HUES6 (cell line): Measurements from ENCODE around the gene HOXA9.

Source experiments
- H3K27ac ChIP-seq: 2 replicates; pipeline ENCODE4 v1.7.0; 2013; ENCODE audit warnings: low read depth, mild to moderate bottlenecking, low read length, inconsistent platforms
- H3K27me3 ChIP-seq: 2 replicates; pipeline ENCODE4 v1.6.1; 2013; ENCODE audit warnings: low read length; ENCODE audit not compliant: control insufficient read depth, insufficient read depth
- H3K36me3 ChIP-seq: 2 replicates; pipeline ENCODE4 v1.6.1; 2013; ENCODE audit warnings: low read length; ENCODE audit not compliant: control insufficient read depth, insufficient read depth
- H3K4me1 ChIP-seq: 2 replicates; pipeline ENCODE4 v1.6.1; 2013; ENCODE audit warnings: low read length; ENCODE audit not compliant: control insufficient read depth, insufficient read depth
- H3K4me3 ChIP-seq: 2 replicates; pipeline ENCODE4 v1.5.1; 2013; ENCODE audit warnings: low read depth, low read length
- H3K9ac ChIP-seq: one replicate; pipeline ENCODE4 v1.6.1; 2013; ENCODE audit warnings: mild to moderate bottlenecking, low read length
- H3K9me3 ChIP-seq: 2 replicates; pipeline ENCODE4 v1.6.1; 2013; ENCODE audit warnings: low read depth, low read length; ENCODE audit not compliant: control insufficient read depth, insufficient read depth

The HOXA9 gene

GRCh38 chr7:27173511-27173955 lies 8.2 kb upstream of the HOXA9 start:
- peak overlapping the region; percentile 93 for H3K9ac ChIP-seq
- peaks cover 100% of the 10 kb centered on the region for H3K27me3 ChIP-seq

GRCh38 chr7:27172823-27173510 lies 7.6 kb upstream of the HOXA9 start:
- Histone ChIP-seq H3K27ac (no peak overlapping the region), H3K9me3 (no peaks in the 10 kb centered on the region), H3K4me1 (peaks cover 11% of the 10 kb centered on the region), H3K4me3 (peak overlapping the region; percentile 48), H3K36me3 (no peaks in the 10 kb centered on the region), H3K9ac (peak overlapping the region; percentile 93), H3K27me3 (peaks cover 100% of the 10 kb centered on the region)

More at GRCh38 chr7:27173511-27173955, 8.2 kb upstream of the HOXA9 start:
- peak overlapping the region; percentile 48 for H3K4me3 ChIP-seq
- H3K4me1 ChIP-seq = peaks cover 11% of the 10 kb centered on the region
- no peaks in the 10 kb centered on the region for H3K9me3 ChIP-seq
- no peak overlapping the region for H3K27ac ChIP-seq
- H3K36me3 ChIP-seq = no peaks in the 10 kb centered on the region

- H3K4me3 ChIP-seq = peak overlapping the region; percentile 48; the same call in 1 of the 2 replicates
- H3K4me1 ChIP-seq = peaks cover 11% of the 10 kb centered on the region
- H3K27me3 ChIP-seq = peaks cover 100% of the 10 kb centered on the region
- H3K9ac ChIP-seq = peak overlapping the region; percentile 93
- no peaks in the 10 kb centered on the region for H3K36me3 ChIP-seq
- H3K9me3 ChIP-seq = no peaks in the 10 kb centered on the region
- no peak overlapping the region for H3K27ac ChIP-seq
Measured at GRCh38 chr7:27172315-27172774, 7.0 kb upstream of the HOXA9 start.

GRCh38 chr7:27171637-27172314 lies 6.4 kb upstream of the HOXA9 start:
- Histone ChIP-seq H3K4me1 (peaks cover 15% of the 10 kb centered on the region), H3K4me3 (peak overlapping the region; percentile 48; the same call in 1 of the 2 replicates), H3K9ac (peak overlapping the region; percentile 93), H3K27me3 (peaks cover 100% of the 10 kb centered on the region), H3K36me3 (no peaks in the 10 kb centered on the region), H3K9me3 (no peaks in the 10 kb centered on the region), H3K27ac (no peak overlapping the region; the same call in 1 of the 2 replicates)

GRCh38 chr7:27171325-27171636 lies 5.9 kb upstream of the HOXA9 start:
- H3K4me1 ChIP-seq = peaks cover 17% of the 10 kb centered on the region
- peak overlapping the region; percentile 48; the same call in 1 of the 2 replicates for H3K4me3 ChIP-seq
- no peak overlapping the region; the same call in 1 of the 2 replicates for H3K27ac ChIP-seq
- peaks cover 100% of the 10 kb centered on the region for H3K27me3 ChIP-seq
- H3K9me3 ChIP-seq = no peaks in the 10 kb centered on the region
- no peaks in the 10 kb centered on the region for H3K36me3 ChIP-seq
- peak overlapping the region; percentile 93 for H3K9ac ChIP-seq

GRCh38 chr7:27170426-27171324 lies 5.3 kb upstream of the HOXA9 start:
- Histone ChIP-seq H3K27me3 (peaks cover 100% of the 10 kb centered on the region), H3K9ac (peak overlapping the region; percentile 93), H3K36me3 (no peaks in the 10 kb centered on the region), H3K4me3 (peak overlapping the region; percentile 48; the same call in 1 of the 2 replicates), H3K4me1 (peaks cover 17% of the 10 kb centered on the region), H3K9me3 (no peaks in the 10 kb centered on the region), H3K27ac (no peak overlapping the region; the same call in 1 of the 2 replicates)

GRCh38 chr7:27169658-27170425 lies 4.5 kb upstream of the HOXA9 start:
- Histone ChIP-seq H3K4me1 (peaks cover 22% of the 10 kb centered on the region), H3K27ac (peak overlapping the region; percentile 24; the same call in 1 of the 2 replicates), H3K4me3 (peak overlapping the region; percentile 59), H3K9ac (peak overlapping the region; percentile 93), H3K36me3 (no peaks in the 10 kb centered on the region), H3K9me3 (no peaks in the 10 kb centered on the region), H3K27me3 (peaks cover 100% of the 10 kb centered on the region)

GRCh38 chr7:27168265-27168947 lies 3.1 kb upstream of the HOXA9 start:
- Histone ChIP-seq H3K4me3 (peak overlapping the region; percentile 59), H3K36me3 (no peaks in the 10 kb centered on the region; the same call in 1 of the 2 replicates), H3K9ac (peak overlapping the region; percentile 93), H3K27me3 (peaks cover 100% of the 10 kb centered on the region), H3K27ac (peak overlapping the region; percentile 12; the same call in 1 of the 2 replicates), H3K4me1 (peaks cover 32% of the 10 kb centered on the region), H3K9me3 (no peaks in the 10 kb centered on the region)

- H3K9me3 ChIP-seq = no peaks in the 10 kb centered on the region
- no peaks in the 10 kb centered on the region; the same call in 1 of the 2 replicates for H3K36me3 ChIP-seq
- no peak overlapping the region; the same call in 1 of the 2 replicates for H3K27ac ChIP-seq
- peak overlapping the region; percentile 93 for H3K9ac ChIP-seq
- peaks cover 32% of the 10 kb centered on the region for H3K4me1 ChIP-seq
- peaks cover 100% of the 10 kb centered on the region for H3K27me3 ChIP-seq
- peak overlapping the region; percentile 59; the same call in 1 of the 2 replicates for H3K4me3 ChIP-seq
Measured at GRCh38 chr7:27167916-27168264, 2.6 kb upstream of the HOXA9 start.
